ENCODE results near the gene CPEB3. TPM values are rescaled to one million over a fixed set of nuclear protein-coding genes. Genes with fewer than 3 reads are reported as not detected.

The CPEB3 gene
- total RNA-seq, 2 experiments from 2014 or later: 1.2 to 1.3 TPM

- peak overlapping the region; percentile 97 for H3K4me3 ChIP-seq (ENCODE audit: low read length)
- ChIA-PET CTCF (interaction anchor here (1.2 to 1.4 kb wide), 2 partner anchors 18 to 34 kb away, joined by 4 read pairs; no protein-coding TSS in a partner anchor), POLR2A (interaction anchor here (0.9 to 3.8 kb wide), 9 partner anchors 11 to 1421 kb away, joined by 3 to 28 read pairs (median 3); partner anchors contain the start of genes FGFBP3, RPP30 and TNKS2)
- H3K27me3 Mint-ChIP-seq: no peaks in the 10 kb centered on the region
- no peak for ATAC-seq (ENCODE audit: poor library complexity)
- DNase-seq: peak; percentile 2 to 67 (median 22)
- H3K36me3 Mint-ChIP-seq (ENCODE audit: low read depth): peaks cover 39% of the 10 kb centered on the region
- peaks cover 29% of the 10 kb centered on the region for H3K4me1 ChIP-seq (ENCODE audit: insufficient read depth, low read length)
- no peaks in the 10 kb centered on the region for H3K9me3 Mint-ChIP-seq
- intact Hi-C loops (cut with DNase I, micrococcal nuclease): loop anchor here (1.0 to 10.0 kb wide), 12 partner anchors 50 to 1417 kb away; partner anchors contain the start of genes BTAF1 (in 1 of the 2), CEP55 (in 1 of the 2), EXOC6 (in 1 of the 2) and FGFBP3 (in 1 of the 2)
- H3K36me3 ChIP-seq (ENCODE audit: insufficient read depth, low read length): no peaks in the 10 kb centered on the region
- peak; percentile 23 for TF ChIP-seq CTCF (IDR thresholded peaks at IDR 0.05)
- H3K27ac Mint-ChIP-seq: peak overlapping the region; percentile 87
- no peaks in the 10 kb centered on the region for H3K27me3 ChIP-seq (ENCODE audit: control insufficient read depth in 1 of 2, insufficient read depth in 2 of 2, low read length in 2 of 2)
- H3K4me1 Mint-ChIP-seq (ENCODE audit: low read depth): peaks cover 42% of the 10 kb centered on the region
- H3K27ac ChIP-seq (ENCODE audit: low read depth in 1 of 2, low read length in 2 of 2): peak overlapping the region in 1 of 2 donors; percentile 26
- no peaks in the 10 kb centered on the region for H3K9me3 ChIP-seq (ENCODE audit: control insufficient read depth in 1 of 2, insufficient read depth in 1 of 2, low read length in 2 of 2)
- H3K4me3 Mint-ChIP-seq: peak overlapping the region; percentile 97
Observed at GRCh38 chr10:92291921-92292845, 1.3 kb upstream of the CPEB3 start.

- POLR2A ChIA-PET: interaction anchor here (0.6 to 3.8 kb wide), 17 partner anchors 18 to 1420 kb away, joined by 3 to 28 read pairs (median 6); partner anchors contain the start of genes BTAF1, EXOC6, FGFBP3 and IDE
- intact Hi-C loops (cut with DNase I, micrococcal nuclease): loop anchor here (2.0 to 10.0 kb wide), 11 partner anchors 49 to 1417 kb away; partner anchors contain the start of genes BTAF1 (in 1 of the 2), CEP55 (in 1 of the 2), EXOC6 (in 1 of the 2) and FGFBP3 (in 1 of the 2)
- no peaks in the 10 kb centered on the region for H3K9me3 ChIP-seq (ENCODE audit: control insufficient read depth in 1 of 2, insufficient read depth in 1 of 2, low read length in 2 of 2)
- Mint-ChIP-seq H3K36me3 (ENCODE audit: low read depth) (peaks cover 35% of the 10 kb centered on the region), H3K4me1 (ENCODE audit: low read depth) (peaks cover 38% of the 10 kb centered on the region), H3K27ac (peak overlapping the region; percentile 87), H3K27me3 (no peaks in the 10 kb centered on the region), H3K9me3 (no peaks in the 10 kb centered on the region), H3K4me3 (peak overlapping the region; percentile 97)
- ATAC-seq (ENCODE audit: poor library complexity): peak; percentile 4
- H3K36me3 ChIP-seq (ENCODE audit: insufficient read depth, low read length): no peaks in the 10 kb centered on the region
- peaks cover 29% of the 10 kb centered on the region for H3K4me1 ChIP-seq (ENCODE audit: insufficient read depth, low read length)
- H3K27ac ChIP-seq (ENCODE audit: low read depth in 1 of 2, low read length in 2 of 2): peak overlapping the region; percentile 37 to 50
- CTCF ChIA-PET: interaction anchor here (0.6 to 1.4 kb wide), 6 partner anchors 13 to 476 kb away, joined by 3 to 5 read pairs (median 4); partner anchors contain the start of gene IDE
- DNase-seq: peak in 2 of 14 experiments; percentile 9 to 16
- no peaks in the 10 kb centered on the region for H3K27me3 ChIP-seq (ENCODE audit: control insufficient read depth in 1 of 2, insufficient read depth in 2 of 2, low read length in 2 of 2)
- peak overlapping the region; percentile 97 for H3K4me3 ChIP-seq (ENCODE audit: low read length)
- no peak for TF ChIP-seq CTCF (IDR thresholded peaks at IDR 0.05)
Observed at GRCh38 chr10:92291616-92291865, 663 bp upstream of the CPEB3 start.

- Mint-ChIP-seq H3K36me3 (ENCODE audit: low read depth) (peaks cover 34% of the 10 kb centered on the region), H3K27ac (peak overlapping the region; percentile 87), H3K9me3 (no peaks in the 10 kb centered on the region), H3K4me3 (peak overlapping the region; percentile 97), H3K4me1 (ENCODE audit: low read depth) (peaks cover 33% of the 10 kb centered on the region), H3K27me3 (no peaks in the 10 kb centered on the region)
- H3K27ac ChIP-seq (ENCODE audit: low read depth in 1 of 2, low read length in 2 of 2): peak overlapping the region; percentile 28 to 50
- ATAC-seq (ENCODE audit: poor library complexity) (peak; percentile 18), DNase-seq (peak in 10 of 14 experiments; percentile 1 to 67 (median 15))
- H3K9me3 ChIP-seq (ENCODE audit: control insufficient read depth in 1 of 2, insufficient read depth in 1 of 2, low read length in 2 of 2): no peaks in the 10 kb centered on the region
- intact Hi-C loops (cut with DNase I, micrococcal nuclease): loop anchor here (2.0 to 10.0 kb wide), 11 partner anchors 48 to 1415 kb away; partner anchors contain the start of genes BTAF1 (in 1 of the 2), CEP55 (in 1 of the 2), EXOC6 (in 1 of the 2) and FGFBP3 (in 1 of the 2)
- peak overlapping the region; percentile 97 for H3K4me3 ChIP-seq (ENCODE audit: low read length)
- H3K4me1 ChIP-seq (ENCODE audit: insufficient read depth, low read length): peaks cover 29% of the 10 kb centered on the region
- TF ChIP-seq CTCF (IDR thresholded peaks at IDR 0.05): no peak
- CTCF ChIA-PET: interaction anchor here (0.6 to 1.1 kb wide), 3 partner anchors 14 to 20 kb away, joined by 4 to 5 read pairs (median 4); no protein-coding TSS in a partner anchor
- H3K36me3 ChIP-seq (ENCODE audit: insufficient read depth, low read length): no peaks in the 10 kb centered on the region
- POLR2A ChIA-PET: interaction anchor here (0.6 to 3.8 kb wide), 14 partner anchors 36 to 1419 kb away, joined by 3 to 28 read pairs (median 6); partner anchors contain the start of genes BTAF1, EXOC6, FGFBP3 and IDE
- H3K27me3 ChIP-seq (ENCODE audit: control insufficient read depth in 1 of 2, insufficient read depth in 2 of 2, low read length in 2 of 2): no peaks in the 10 kb centered on the region
Observed at GRCh38 chr10:92290076-92290836, 622 bp downstream of the CPEB3 start.
